ENCODE measurements around the gene GIPC1. TPM values are rescaled to one million over a fixed set of nuclear protein-coding genes. Genes with fewer than 3 reads are reported as not detected.

Gene GIPC1
- total RNA-seq, 2 experiments from 2014 or later: 31.8 to 32.5 TPM

GRCh38 chr19:14503285-14503684, 7.4 kb upstream of the GIPC1 start:
- ChIA-PET POLR2A (interaction anchor here (0.9 kb wide), 1 partner anchor 8 kb away, joined by 3 read pairs; no protein-coding TSS in a partner anchor), CTCF (interaction anchor here (0.6 to 5.5 kb wide), 5 partner anchors 14 to 1831 kb away, joined by 3 to 45 read pairs (median 5); partner anchors contain the start of gene DNAJB1)

GRCh38 chr19:14502334-14503092, 6.6 kb upstream of the GIPC1 start:
- POLR2A ChIA-PET: interaction anchor here (0.6 kb wide), 1 partner anchor 278 kb away, joined by 8 read pairs; no protein-coding TSS in a partner anchor

GRCh38 chr19:14497228-14497921, 1.4 kb upstream of the GIPC1 start:
- ChIA-PET CTCF (interaction anchor here (1.1 to 3.7 kb wide), 5 partner anchors 8 to 59 kb away, joined by 3 to 27 read pairs (median 6); no protein-coding TSS in a partner anchor), POLR2A (interaction anchor here (2.9 kb wide), 1 partner anchor 20 kb away, joined by 15 read pairs; no protein-coding TSS in a partner anchor)

More at GRCh38 chr19:14502334-14503092, 6.6 kb upstream of the GIPC1 start:
- CTCF ChIA-PET: interaction anchor here (0.8 to 1.2 kb wide), 3 partner anchors 19 to 30 kb away, joined by 3 read pairs; no protein-coding TSS in a partner anchor

- CTCF ChIA-PET: interaction anchor here (1.1 to 3.7 kb wide), 4 partner anchors 9 to 60 kb away, joined by 3 to 27 read pairs (median 5); no protein-coding TSS in a partner anchor
- POLR2A ChIA-PET: interaction anchor here (0.6 to 2.9 kb wide), 2 partner anchors 20 to 160 kb away, joined by 4 to 15 read pairs; no protein-coding TSS in a partner anchor
These were observed 904 bp upstream of the GIPC1 start for GRCh38 chr19:14496834-14497227.

GRCh38 chr19:14495672-14496028, 277 bp downstream of the GIPC1 start:
- POLR2A ChIA-PET: interaction anchor here (0.5 to 2.9 kb wide), 5 partner anchors 8 to 1057 kb away, joined by 3 to 15 read pairs (median 5); no protein-coding TSS in a partner anchor

GRCh38 chr19:14494910-14495671, 836 bp downstream of the GIPC1 start:
- ChIA-PET POLR2A (interaction anchor here (0.5 to 2.9 kb wide), 6 partner anchors 8 to 1056 kb away, joined by 3 to 15 read pairs (median 6); no protein-coding TSS in a partner anchor), CTCF (interaction anchor here (1.0 to 3.7 kb wide), 3 partner anchors 9 to 15 kb away, joined by 4 to 27 read pairs (median 5); no protein-coding TSS in a partner anchor)

More at GRCh38 chr19:14495672-14496028, 277 bp downstream of the GIPC1 start:
- CTCF ChIA-PET: interaction anchor here (0.6 to 3.7 kb wide), 4 partner anchors 9 to 359 kb away, joined by 3 to 27 read pairs (median 4); partner anchors contain the start of gene ASF1B

GRCh38 chr19:14494411-14494810, 1.5 kb downstream of the GIPC1 start:
- POLR2A ChIA-PET: interaction anchor here (0.6 to 0.7 kb wide), 2 partner anchors 34 to 62 kb away, joined by 3 to 7 read pairs; no protein-coding TSS in a partner anchor
- CTCF ChIA-PET: interaction anchor here (1.2 to 3.7 kb wide), 2 partner anchors 11 to 12 kb away, joined by 3 to 27 read pairs; no protein-coding TSS in a partner anchor

- ChIA-PET POLR2A (no interaction called here), CTCF (interaction anchor here (1.1 to 1.2 kb wide), 2 partner anchors 13 to 21 kb away, joined by 3 read pairs; no protein-coding TSS in a partner anchor)
These were observed 3.1 kb downstream of the GIPC1 start for GRCh38 chr19:14492756-14493337.

GRCh38 chr19:14487370-14488125, 8.4 kb downstream of the GIPC1 start:
- POLR2A ChIA-PET: interaction anchor here (0.6 to 0.7 kb wide), 2 partner anchors 11 to 113 kb away, joined by 3 read pairs; no protein-coding TSS in a partner anchor
- CTCF ChIA-PET: interaction anchor here (1.0 to 2.6 kb wide), 9 partner anchors 8 to 410 kb away, joined by 3 to 8 read pairs (median 5); partner anchors contain the start of genes GIPC1 and PTGER1

- CTCF ChIA-PET: interaction anchor here (0.5 to 5.2 kb wide), 5 partner anchors 10 to 448 kb away, joined by 3 to 41 read pairs (median 3); partner anchors contain the start of gene PKN1
- POLR2A ChIA-PET: no interaction called here
These were observed 13.6 kb downstream of the GIPC1 start for GRCh38 chr19:14482172-14482941.

- ChIA-PET CTCF (interaction anchor here (0.9 to 5.2 kb wide), 22 partner anchors 8 to 344 kb away, joined by 3 to 41 read pairs (median 5); partner anchors contain the start of genes ASF1B and GIPC1), POLR2A (interaction anchor here (1.0 to 1.6 kb wide), 2 partner anchors 38 to 48 kb away, joined by 3 to 4 read pairs; partner anchors contain the start of genes DNAJB1 and PKN1)
These were observed 15.2 kb downstream of the GIPC1 start for GRCh38 chr19:14480700-14481079.

- POLR2A ChIA-PET: interaction anchor here (1.0 to 1.6 kb wide), 2 partner anchors 38 to 48 kb away, joined by 3 to 4 read pairs; partner anchors contain the start of genes DNAJB1 and PKN1
- CTCF ChIA-PET: interaction anchor here (0.5 to 5.2 kb wide), 28 partner anchors 8 to 343 kb away, joined by 3 to 41 read pairs (median 5); partner anchors contain the start of genes ASF1B and GIPC1
These were observed 15.8 kb downstream of the GIPC1 start for GRCh38 chr19:14479975-14480699.

- ChIA-PET CTCF (interaction anchor here (0.5 to 5.2 kb wide), 29 partner anchors 7 to 571 kb away, joined by 3 to 41 read pairs (median 4); partner anchors contain the start of genes ASF1B and GIPC1), POLR2A (interaction anchor here (1.0 to 1.6 kb wide), 2 partner anchors 39 to 47 kb away, joined by 3 to 4 read pairs; partner anchors contain the start of genes DNAJB1 and PKN1)
These were observed 16.5 kb downstream of the GIPC1 start for GRCh38 chr19:14479309-14479974.

GRCh38 chr19:14478113-14478545, 17.8 kb downstream of the GIPC1 start:
- POLR2A ChIA-PET: interaction anchor here (0.6 kb wide), 1 partner anchor 1600 kb away, joined by 3 read pairs; no protein-coding TSS in a partner anchor
- CTCF ChIA-PET: interaction anchor here (0.5 to 5.2 kb wide), 8 partner anchors 9 to 130 kb away, joined by 3 to 41 read pairs (median 5); no protein-coding TSS in a partner anchor
